ENCODE measurements around the gene CAAP1. TPM values are rescaled to one million over a fixed set of nuclear protein-coding genes. Genes with fewer than 3 reads are reported as not detected.

The CAAP1 gene
- total RNA-seq = 1 to 10 TPM; 4.1 to 9.9 (median 7.6) TPM
- polyA plus RNA-seq = 10 to 100 TPM in 1 of 2 donors, 1 to 10 TPM in 1; 4.6 to 12.2 TPM
- long read RNA-seq, donor 1, partial matches to known transcripts = 2 of 10 reads
- long read RNA-seq, donor 1, other reads (novel, unspliced or antisense) = 5 of 10 reads
- long read RNA-seq, donor 2, transcript CAAP1-201 (6 exons, 2,791 nt) = major isoform, 7 of 12 reads
- long read RNA-seq, donor 2, partial matches to known transcripts = 1 of 12 reads
- long read RNA-seq, donor 2, other reads (novel, unspliced or antisense) = 4 of 12 reads
- long read RNA-seq, donor 3, transcript CAAP1-206 (6 exons, 1,532 nt) = minor isoform, 5 of 22 reads
- long read RNA-seq, donor 3, transcript CAAP1-201 (6 exons, 2,791 nt) = major isoform, 9 of 22 reads
- long read RNA-seq, donor 3, partial matches to known transcripts = 2 of 22 reads
- long read RNA-seq, donor 3, other reads (novel, unspliced or antisense) = 6 of 22 reads

GRCh38 chr9:26892251-26893029, at the start of gene CAAP1:
Gene CAAP1 (minus strand): TSS chr9:26892802. CDS start chr9:26892715, 87 bp downstream.
- 0 to 1% methylated on average over 70 of the region's 70 CpGs for WGBS, 2 donors
- peak within 1 kb of the TSS; percentile 75 to 100 (median 96) for H3K27ac ChIP-seq
- peaks cover 0 to 12% (median 0%) of the 10 kb centered on the region in 11 donors for H3K9me3 ChIP-seq
- peak; percentile 99 to 100 (median 99) for ATAC-seq
- intact Hi-C loops (cut with DNase I) = loop anchor here in 8 of 10 donors (1.0 to 10.0 kb wide), 7 partner anchors 52 to 440 kb away; partner anchors contain the start of genes PLAA (in 6 of the 8) and IFT74 (in 2 of the 8)
- DNase-seq = peak; percentile 92 to 94
- peak within 1 kb of the TSS; percentile 66 to 99 (median 94) for H3K4me3 ChIP-seq
- H3K36me3 ChIP-seq = no peaks in the 10 kb centered on the region
- TF ChIP-seq CTCF (IDR thresholded peaks at IDR 0.05) = peak in 6 of 9 donors; percentile 28 to 61 (median 50)
- peaks cover 0 to 36% (median 22%) of the 10 kb centered on the region in 9 donors for H3K4me1 ChIP-seq
- no peaks in the 10 kb centered on the region for H3K27me3 ChIP-seq

- ATAC-seq (no peak), DNase-seq (no peak)
- Histone ChIP-seq H3K27ac (no peak overlapping the region), H3K27me3 (no peaks in the 10 kb centered on the region), H3K4me1 (peaks cover 2 to 61% (median 23%) of the 10 kb centered on the region in 9 donors), H3K36me3 (peaks cover 0 to 6% (median 0%) of the 10 kb centered on the region in 9 donors), H3K4me3 (no peak overlapping the region), H3K9me3 (peaks cover 0 to 23% (median 5%) of the 10 kb centered on the region in 11 donors)
- intact Hi-C loops (cut with DNase I) = loop anchor here in 1 of 10 donors (10.0 kb wide), 1 partner anchor 46 kb away; the partner anchor contains the start of gene CAAP1
- no peak for TF ChIP-seq CTCF (IDR thresholded peaks at IDR 0.05)
- WGBS, 2 donors = 94 to 100% methylated on average over 1 of the region's 1 CpG
Observed at GRCh38 chr9:26940779-26941178, 48.2 kb upstream of the CAAP1 start.

- H3K27ac ChIP-seq = no peak overlapping the region
- 81 to 82% methylated on average over 3 of the region's 3 CpGs for WGBS, 2 donors
- H3K4me3 ChIP-seq = no peak overlapping the region
Observed at GRCh38 chr9:26939955-26940711, 47.5 kb upstream of the CAAP1 start.

More at GRCh38 chr9:26939955-26940711, 47.5 kb upstream of the CAAP1 start:
- ATAC-seq = no peak
- peaks cover 0 to 6% (median 0%) of the 10 kb centered on the region in 9 donors for H3K36me3 ChIP-seq
- intact Hi-C loops (cut with DNase I) = loop anchor here in 2 of 10 donors (10.0 kb wide), 2 partner anchors 45 to 1115 kb away; partner anchors contain the start of gene CAAP1 (in 1 of the 2)
- peaks cover 0 to 23% (median 5%) of the 10 kb centered on the region in 11 donors for H3K9me3 ChIP-seq
- no peaks in the 10 kb centered on the region for H3K27me3 ChIP-seq
- H3K4me1 ChIP-seq = peaks cover 2 to 55% (median 16%) of the 10 kb centered on the region in 9 donors
- DNase-seq = no peak
- TF ChIP-seq CTCF (IDR thresholded peaks at IDR 0.05) = no peak

Measured in heart right ventricle (tissue), 16 donors.